GM21717 (cell line): ENCODE results near the gene PTGER2.

ENCODE experiments used
- ATAC-seq: cut with Tn5 transposase; IDR thresholded peaks from one replicate; pipeline ENCODE4 v1.9.1; 2021; ENCODE audit warnings: mild to moderate bottlenecking, moderate library complexity; ENCODE audit not compliant: unreplicated experiment

PTGER2 gene

DNA sequence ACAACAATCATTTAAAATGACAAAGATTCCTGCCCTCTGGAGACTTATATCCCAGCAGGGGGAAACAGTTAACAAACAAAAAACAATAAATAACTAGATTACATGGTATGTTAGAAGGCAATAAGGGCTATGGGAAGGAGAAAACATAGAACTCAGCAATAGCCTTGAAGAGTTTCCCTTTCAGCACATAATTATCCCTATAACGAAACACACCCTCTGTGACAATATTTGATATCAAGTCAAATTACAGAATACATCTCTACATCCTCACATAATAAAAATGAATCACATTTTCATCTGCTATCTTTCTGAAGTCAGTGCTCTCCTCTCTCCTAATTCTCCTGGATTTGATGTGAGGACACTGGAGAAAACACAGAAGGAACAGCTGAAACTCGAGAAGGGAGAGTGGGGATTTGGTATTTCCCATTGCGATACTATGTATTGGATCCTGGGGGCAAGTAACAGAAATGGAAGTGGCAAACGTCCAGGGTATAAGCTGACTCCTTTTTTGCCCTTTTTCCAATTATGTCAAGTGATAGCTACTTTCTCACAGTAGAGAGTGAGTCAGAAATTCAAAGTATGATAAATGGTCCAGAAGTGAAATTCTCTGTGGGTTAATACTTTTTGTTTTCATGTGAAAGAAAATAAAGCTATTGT lies 9.7 kb upstream of the PTGER2 start:
- no peak for ATAC-seq

DNA sequence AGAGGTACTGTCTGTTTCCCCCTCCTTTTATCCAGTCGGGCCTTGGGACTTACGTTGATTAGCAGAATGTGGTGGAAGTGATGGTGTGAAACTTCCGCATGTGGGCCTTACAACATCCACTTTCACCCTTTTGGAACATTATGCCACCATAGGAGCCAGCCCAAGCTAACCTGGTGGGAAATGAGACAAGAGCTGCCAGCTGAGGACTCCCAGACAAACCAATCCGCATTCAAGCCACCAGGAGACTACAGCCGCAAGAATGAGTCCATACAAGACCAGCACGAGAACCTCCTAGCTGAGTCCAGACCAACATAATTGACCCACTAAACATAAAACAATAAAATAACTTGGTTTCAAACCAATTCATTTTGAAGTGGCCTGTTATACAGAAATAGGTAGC lies 9.1 kb upstream of the PTGER2 start:
- no peak for ATAC-seq

DNA sequence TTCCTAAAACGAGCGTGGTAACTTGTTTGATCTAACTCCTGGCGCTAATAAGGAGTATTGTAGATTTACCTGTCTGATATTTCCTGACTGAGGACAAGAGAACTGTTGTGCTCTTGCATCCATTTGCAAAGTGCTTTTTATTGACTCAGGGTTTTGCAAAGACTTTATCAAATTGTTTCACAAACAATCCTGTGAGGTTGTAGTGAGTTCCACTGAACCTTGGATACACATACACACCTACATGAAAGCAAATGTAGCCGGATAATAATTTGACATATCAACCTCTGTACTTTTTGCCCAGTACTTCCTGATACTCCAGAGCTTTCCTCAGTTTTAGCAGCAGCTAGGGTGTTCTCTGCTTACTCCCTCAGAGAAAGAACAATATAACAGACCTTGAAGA lies 6.7 kb upstream of the PTGER2 start:
- ATAC-seq = no peak

DNA sequence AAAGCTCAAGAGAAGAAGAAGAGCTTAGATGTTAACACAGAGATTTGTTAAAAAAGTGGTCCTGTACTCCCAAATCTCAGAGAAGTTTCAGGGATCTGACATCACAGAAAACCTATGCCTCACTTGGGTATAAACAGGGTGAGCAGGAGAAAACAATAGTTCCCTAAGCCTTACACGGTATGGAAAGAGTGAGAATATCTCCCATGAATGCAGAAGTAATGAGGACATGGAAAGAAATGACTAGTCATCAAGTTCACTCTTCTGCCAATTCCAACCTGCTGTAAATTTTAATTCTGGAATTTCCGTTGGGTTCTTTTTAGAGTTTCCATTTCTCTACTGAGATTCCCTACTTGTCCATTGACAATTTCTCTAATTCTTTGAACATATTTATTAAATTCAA lies 6.2 kb upstream of the PTGER2 start:
- ATAC-seq = no peak

DNA sequence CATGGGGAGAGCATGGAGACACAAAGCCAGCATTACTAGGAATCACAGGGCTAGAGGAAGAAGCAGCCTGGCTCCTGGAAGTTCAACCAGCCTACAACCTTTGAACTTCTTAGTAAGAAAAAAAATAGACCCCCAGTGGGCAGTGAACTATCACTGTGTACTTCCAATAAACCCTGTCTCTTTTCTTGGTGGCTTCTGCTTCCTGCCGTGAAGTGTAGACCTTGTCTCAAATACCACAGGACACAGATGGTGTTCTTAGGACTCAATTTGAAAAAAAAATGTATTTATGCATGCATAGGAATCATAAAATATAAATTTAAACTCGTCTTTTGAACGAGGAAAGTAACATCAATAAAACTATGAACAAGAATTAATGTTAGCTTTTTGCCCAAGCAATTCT lies 3.6 kb upstream of the PTGER2 start:
- no peak for ATAC-seq

DNA sequence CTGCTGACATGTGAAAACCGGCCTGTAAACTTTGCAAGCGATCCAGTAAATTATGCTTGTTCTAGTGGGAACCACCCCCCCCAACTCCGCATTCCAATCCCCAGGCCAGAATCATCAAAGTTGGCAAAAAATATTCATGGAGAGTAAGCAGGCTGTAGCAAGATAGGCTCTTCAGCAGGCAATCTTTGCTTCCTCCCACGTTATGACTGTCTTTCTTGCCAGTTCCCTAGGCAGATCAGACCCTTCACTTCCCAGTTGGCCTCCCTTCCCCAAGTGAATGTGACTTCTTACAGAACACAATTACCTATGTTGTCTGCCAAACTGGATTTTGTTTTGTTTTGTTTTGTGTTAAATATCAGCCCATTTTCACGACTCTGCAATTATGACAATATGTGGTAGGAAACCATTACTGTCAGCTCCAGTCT lies 1.2 kb upstream of the PTGER2 start:
- no peak for ATAC-seq

DNA sequence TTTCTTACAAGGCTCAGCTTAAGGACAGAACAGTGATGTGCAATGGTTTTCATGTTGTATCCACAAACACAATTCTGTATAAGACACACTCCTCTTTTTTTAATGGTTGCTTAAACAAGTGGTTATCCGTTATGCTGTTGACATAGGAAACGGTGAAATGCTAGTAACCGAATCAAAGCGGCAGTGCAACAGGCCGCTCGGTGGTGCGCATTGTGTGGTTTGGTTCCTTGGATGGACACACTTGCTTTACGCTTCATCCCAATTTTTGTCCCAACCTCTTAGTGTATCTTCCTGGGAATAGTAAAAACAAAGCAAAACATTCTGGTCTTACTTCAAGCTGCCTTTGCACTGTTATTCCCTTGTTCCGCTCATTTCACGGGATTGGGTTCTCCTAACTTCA lies 650 bp upstream of the PTGER2 start:
- ATAC-seq = no peak

DNA sequence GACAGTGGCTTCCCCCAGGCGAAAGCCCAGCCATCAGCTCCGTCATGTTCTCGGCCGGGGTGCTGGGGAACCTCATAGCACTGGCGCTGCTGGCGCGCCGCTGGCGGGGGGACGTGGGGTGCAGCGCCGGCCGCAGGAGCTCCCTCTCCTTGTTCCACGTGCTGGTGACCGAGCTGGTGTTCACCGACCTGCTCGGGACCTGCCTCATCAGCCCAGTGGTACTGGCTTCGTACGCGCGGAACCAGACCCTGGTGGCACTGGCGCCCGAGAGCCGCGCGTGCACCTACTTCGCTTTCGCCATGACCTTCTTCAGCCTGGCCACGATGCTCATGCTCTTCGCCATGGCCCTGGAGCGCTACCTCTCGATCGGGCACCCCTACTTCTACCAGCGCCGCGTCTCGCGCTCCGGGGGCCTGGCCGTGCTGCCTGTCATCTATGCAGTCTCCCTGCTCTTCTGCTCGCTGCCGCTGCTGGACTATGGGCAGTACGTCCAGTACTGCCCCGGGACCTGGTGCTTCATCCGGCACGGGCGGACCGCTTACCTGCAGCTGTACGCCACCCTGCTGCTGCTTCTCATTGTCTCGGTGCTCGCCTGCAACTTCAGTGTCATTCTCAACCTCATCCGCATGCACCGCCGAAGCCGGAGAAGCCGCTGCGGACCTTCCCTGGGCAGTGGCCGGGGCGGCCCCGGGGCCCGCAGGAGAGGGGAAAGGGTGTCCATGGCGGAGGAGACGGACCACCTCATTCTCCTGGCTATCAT lies 663 bp downstream of the PTGER2 start:
- peak; percentile 20 for ATAC-seq

DNA sequence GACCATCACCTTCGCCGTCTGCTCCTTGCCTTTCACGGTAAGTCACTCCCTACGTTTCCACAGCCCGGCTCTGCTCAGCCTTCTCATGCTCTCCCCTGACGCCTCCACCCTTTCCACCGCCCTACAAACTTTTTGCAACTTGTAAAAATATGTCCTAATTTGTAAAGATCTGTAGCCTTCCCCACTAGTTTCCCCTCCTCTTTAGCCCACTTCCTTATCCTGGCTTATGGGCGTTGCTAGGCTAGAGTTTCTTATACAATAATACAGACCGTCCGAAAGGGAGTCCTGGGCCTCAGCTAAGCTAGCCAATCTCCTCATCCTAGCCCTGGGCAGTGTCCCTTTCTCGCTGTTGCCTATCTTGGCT lies 1.2 kb downstream of the PTGER2 start:
- peak; percentile 9 for ATAC-seq

DNA sequence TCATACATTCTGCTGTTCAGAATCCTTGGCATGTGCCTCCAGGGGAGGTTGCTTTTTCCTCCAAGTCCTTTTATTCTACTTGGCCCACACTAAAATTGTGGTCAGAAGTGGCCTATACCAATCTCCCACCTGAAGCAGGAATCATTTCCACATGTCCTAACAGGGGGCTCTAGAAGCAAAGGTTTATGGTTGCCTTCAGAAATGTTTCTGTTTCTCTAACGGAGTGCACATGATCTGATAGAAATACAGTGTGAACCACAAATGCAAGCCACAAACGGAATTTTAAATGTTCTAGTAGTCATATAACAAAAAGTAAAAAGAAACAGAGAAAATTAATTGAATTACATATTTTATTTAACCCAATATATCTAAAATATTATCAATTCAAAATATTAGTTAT lies 4.0 kb downstream of the PTGER2 start:
- no peak for ATAC-seq

DNA sequence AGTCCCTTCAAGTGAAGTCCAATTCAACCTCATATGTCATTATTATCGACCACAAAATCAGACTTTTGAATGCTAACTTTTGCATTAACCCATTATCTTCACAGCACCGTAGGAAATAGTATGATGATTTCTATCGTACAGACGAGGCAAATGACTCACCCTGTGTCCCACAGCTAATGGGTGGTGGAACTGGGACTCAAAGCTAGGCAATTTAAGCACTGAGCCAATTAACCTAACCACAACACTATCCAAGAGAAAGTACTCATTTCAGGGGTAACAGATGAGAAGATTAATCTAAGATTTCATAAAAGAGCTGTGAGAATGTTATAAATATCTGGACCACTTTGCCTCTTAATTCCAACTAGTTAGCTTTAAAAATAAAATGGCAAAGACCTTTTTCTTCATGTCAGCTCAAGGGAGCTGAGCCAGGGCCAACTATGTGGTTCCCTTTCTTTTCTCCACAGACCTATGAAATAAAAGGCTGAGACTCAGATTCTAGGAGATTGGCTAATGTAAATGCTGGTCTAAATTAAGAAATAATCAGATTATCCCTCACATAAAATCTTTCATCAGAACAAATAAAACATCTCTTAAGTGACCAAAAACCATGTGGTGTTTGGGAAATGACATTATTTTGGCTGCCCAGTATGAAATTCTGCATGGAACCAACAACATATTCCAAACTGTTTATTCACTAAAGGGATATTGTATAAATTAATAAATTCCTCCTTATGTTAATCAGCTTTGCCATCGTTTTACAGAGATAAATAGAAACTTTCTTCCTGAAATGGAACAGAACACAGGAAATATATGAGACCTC lies 4.9 kb downstream of the PTGER2 start:
- ATAC-seq = no peak

DNA sequence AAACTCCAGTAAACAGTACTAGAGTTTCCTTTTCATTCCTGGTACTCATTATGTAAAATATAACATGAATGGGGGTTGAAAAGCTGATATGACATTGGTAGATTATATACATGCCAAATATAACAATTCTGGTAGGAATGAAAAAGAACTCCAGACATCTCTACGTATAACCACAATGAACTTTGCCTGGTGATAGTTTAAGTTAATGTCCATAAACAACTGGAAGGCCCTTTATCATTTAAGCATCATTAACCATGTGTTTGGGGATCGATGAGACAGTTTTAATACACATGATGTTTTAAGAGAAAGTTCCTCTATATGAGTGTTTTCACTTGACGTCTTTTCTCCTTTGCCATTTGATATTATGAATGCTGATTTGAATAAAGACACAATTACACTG lies 5.8 kb downstream of the PTGER2 start:
- no peak for ATAC-seq

DNA sequence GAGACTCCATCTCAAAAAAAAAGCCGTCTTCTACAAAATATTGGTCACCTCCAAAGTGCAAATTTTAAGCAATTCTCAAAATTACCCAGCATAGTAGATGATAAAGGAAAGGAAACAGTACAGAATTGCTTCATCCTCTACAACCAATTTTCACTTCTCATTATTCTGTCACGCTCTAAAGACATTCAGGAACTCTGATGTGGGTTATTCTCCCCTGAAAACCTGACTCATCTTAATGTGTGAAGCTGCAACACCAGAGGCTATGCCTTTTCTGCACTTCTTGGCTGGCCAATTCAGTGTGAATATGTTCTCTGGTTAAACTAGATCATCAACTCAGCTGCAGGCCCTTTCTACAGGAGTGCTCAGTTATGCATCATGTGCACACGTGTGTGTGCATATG lies 11.0 kb downstream of the PTGER2 start:
- ATAC-seq = peak; percentile 91

DNA sequence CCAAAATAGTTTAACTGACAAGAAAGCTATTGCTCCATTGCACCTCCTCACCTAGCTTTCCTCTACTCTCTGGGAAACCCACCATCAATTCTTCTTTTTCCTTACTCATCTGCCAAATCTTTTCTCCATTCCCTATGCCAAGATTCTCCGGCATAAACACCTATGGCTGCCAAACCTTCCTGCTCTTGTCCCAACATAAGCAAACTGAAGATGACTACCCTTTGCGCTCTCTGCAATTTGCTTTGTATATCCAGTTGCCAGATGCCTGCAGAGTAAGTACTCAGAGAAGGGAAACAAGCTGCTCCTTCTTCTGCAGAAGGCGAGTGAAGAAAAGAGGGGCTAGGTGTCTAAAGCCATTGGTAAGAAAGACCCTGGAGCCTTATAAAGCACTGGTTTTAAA lies 11.5 kb downstream of the PTGER2 start:
- no peak for ATAC-seq

DNA sequence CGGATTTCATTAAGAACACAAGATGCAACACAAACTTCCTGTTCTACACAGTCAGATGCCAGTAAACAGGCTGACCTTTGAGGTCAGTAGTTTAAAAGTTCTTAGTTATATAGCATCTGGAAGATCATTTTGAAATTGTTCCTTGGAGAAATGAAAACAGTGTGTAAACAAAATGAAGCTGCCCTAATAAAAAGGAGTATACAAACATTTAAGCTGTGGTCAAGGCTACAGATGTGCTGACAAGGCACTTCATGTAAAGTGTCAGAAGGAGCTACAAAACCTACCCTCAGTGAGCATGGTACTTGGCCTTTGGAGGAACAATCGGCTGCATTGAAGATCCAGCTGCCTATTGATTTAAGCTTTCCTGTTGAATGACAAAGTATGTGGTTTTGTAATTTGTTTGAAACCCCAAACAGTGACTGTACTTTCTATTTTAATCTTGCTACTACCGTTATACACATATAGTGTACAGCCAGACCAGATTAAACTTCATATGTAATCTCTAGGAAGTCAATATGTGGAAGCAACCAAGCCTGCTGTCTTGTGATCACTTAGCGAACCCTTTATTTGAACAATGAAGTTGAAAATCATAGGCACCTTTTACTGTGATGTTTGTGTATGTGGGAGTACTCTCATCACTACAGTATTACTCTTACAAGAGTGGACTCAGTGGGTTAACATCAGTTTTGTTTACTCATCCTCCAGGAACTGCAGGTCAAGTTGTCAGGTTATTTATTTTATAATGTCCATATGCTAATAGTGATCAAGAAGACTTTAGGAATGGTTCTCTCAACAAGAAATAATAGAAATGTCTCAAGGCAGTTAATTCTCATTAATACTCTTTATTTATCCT lies 13.5 kb downstream of the PTGER2 start:
- ATAC-seq = no peak

DNA sequence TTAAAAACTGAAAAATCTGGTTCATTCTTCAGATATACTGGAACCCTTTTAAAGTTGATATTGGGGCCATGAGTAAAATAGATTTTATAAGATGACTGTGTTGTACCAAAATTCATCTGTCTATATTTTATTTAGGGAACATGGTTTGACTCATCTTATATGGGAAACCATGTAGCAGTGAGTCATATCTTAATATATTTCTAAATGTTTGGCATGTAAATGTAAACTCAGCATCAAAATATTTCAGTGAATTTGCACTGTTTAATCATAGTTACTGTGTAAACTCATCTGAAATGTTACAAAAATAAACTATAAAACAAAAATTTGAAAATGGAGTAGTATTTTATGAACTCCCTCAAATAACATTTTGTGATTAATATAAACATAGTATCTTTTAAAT lies 14.2 kb downstream of the PTGER2 start:
- no peak for ATAC-seq

DNA sequence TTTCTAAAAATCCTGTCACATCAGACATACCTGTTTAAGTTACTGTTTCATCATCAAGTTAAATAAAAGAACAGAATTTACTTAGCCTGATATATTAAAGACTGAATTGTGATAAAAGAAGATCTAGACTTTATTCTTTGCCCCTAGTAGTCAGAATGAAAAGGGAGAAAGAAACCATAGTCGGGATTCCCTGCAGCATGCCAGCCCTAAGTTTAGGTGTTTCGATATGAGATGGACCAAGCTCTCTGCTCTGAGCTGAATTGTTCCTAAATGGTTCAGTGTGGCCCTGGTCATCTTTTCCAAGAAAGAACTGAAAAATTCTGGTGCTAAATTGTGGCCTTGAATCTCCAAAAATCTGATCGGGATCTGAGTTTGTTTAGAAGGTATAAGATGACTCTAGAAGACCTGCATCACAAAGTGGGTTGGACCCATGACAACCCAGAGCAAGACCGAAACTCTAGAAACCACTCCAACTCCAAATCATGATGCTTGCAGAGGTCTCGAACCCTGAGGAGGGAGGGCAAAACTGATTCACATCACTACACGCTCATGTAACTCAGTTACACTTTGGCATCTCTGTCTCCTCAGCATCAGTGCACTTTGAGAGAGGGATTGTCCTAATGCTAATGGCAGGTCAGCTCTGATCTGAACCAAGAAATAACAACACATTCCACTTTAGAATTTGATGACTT lies 15.7 kb downstream of the PTGER2 start:
- no peak for ATAC-seq

DNA sequence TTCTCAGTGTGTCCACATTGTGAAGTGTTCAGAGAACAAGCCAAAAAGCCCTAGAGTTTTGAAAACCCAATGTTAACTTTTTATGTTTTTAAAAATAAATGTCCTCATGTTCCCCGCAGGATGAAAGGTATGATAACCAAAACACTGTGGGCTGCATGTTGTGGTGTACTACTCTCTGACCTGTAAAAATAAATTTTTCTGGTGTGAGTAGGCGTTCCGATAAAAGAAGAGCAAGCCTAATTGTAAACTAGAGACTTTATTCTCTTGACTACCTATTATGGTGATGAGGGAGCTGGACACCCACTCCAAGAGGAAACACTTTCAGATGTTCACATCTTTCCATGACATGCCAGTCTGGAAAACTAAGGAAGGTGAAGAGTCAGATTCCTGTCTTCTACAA lies 18.2 kb downstream of the PTGER2 start:
- no peak for ATAC-seq

DNA sequence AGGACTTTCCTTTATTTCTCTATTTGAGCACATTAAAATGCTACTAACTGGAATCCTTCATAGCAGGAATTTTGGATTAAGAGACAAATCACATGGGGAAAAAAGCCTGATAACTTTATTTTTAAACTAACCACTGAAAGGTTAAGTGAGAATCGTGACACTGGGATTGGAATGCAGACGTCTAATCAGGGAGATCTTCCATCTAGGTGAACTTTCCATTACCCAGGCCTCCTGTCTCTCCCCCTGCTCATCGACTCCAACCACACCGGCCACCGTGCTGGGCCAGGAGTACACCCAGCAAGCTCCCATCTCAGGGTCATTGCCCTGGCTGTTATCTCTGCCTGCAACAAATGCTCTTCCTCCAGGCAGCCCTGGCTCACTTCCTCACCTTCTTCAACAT lies 19.0 kb downstream of the PTGER2 start:
- no peak for ATAC-seq

DNA sequence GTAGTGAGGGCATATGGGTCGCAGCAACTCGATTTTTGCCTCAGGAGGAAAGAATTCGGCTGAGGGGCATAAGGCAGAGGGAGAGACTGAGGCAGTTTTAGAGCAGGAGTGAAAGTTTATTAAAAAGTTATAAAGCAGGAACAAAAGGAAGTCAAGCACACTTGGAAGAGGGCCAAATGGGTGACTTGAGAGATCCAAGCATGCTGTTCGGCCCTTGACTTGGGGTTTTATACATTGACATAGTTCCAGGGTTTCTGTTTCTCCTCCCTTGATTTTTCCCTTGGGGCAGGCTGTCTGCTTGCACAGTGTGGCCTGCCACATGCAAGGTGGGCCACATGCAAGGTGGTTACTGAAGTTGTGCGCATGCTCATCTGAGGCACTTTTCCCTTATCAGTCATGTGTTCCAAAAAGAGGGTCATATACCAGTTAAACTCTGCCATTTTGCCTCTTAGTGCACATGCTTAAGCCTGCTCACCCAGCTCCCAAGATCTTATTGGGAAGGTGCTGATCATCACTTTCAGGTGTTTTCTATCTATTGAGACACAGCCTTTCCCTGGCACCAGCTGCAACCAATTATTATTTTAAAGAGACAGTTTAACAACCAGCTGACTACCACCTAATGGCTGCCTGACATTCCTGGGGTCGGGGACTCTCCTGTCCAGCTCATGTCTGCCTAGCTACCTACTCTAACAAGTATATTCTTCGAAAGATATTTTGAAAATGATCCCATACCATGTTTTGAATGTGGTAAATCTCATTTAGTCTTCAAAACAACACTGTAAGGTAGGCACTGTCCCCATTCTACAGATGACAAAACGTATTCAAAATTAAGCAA lies 19.9 kb downstream of the PTGER2 start:
- no peak for ATAC-seq
